ENCODE results near the gene TUBGCP3.
"Not testable (repeated sequence)": the region's sequence is repeated elsewhere in the genome, so short reads cannot be mapped to it uniquely, and the experiment has no call there.

The TUBGCP3 gene

DNA sequence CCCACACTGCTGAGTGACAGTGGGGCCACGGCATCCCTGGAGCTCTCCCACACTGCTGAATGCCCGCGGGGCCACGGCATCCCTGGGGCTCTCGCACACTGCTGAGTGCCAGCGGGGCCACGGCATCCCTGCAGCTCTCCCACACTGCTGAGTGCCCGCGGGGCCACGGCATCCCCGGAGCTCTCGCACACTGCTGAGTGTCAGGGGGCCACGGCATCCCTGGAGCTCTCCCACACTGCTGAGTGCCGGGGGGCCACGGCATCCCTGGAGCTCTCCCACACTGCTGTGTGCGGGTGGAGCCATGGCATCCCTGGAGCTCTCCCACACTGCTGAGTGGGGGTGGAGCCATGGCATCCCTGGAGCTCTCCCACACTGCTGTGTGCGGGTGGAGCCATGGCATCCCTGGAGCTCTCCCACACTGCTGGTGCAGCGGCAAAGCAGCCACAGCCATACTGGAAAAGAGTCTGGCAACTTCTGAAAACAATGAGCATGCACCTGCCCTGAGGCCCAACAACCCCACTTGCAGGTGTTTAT, 8.6 kb downstream of the TUBGCP3 start:
- no peak for DNase-seq (ENCODE audit: low spot score)

- no peak for DNase-seq (ENCODE audit: low spot score)
Observed at GRCh38 chr13:112576768-112577167, 11.2 kb downstream of the TUBGCP3 start.

GRCh38 chr13:112576191-112576590, 11.8 kb downstream of the TUBGCP3 start:
- no peak for DNase-seq (ENCODE audit: low spot score)

GRCh38 chr13:112575675-112576074, 12.3 kb downstream of the TUBGCP3 start:
- no peak for DNase-seq (ENCODE audit: low spot score)

GRCh38 chr13:112574834-112575613, 12.9 kb downstream of the TUBGCP3 start:
- DNase-seq (ENCODE audit: low spot score): no peak

DNA sequence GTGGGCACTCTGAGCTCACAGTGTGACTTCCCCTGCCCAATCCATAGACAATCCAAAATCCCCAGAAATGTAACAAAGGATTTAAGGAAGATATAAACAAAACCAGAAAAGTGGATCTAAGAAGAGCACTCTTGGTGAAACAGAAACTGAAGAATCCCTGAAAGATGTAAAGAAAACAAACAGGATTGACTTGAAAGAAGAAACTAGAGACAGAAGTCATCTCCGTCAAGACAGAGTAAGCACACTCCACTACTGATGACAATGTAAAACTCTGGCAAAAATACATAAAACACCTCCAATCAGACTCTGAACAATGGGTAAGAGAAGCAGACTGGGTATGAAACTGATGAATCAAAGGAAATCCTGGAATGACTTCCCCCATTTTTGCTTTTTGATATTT, 13.5 kb downstream of the TUBGCP3 start:
- DNase-seq (ENCODE audit: low spot score): no peak

DNA sequence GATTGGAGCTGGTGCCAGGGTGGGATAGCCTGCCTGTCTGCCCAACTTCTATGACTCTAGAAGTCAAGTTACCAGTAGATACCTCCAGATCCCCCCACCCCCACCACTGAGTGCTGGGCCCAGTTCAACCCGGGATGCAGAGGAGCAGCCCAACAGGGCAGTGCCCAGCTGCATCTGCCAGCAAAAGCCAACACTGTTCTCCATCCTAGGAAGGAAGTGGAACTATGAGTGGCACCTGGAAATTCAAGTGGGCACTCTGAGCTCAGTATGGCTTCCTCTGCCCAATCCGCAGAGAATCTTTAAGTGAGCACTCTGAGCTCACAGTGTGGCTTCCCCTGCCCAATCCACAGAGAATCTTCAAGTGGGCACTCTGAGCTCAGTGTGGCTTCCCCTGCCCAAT, 14.2 kb downstream of the TUBGCP3 start:
- no peak for DNase-seq (ENCODE audit: low spot score)

GRCh38 chr13:112572366-112572765, 15.6 kb downstream of the TUBGCP3 start:
- no peak for DNase-seq (ENCODE audit: low spot score)

DNA sequence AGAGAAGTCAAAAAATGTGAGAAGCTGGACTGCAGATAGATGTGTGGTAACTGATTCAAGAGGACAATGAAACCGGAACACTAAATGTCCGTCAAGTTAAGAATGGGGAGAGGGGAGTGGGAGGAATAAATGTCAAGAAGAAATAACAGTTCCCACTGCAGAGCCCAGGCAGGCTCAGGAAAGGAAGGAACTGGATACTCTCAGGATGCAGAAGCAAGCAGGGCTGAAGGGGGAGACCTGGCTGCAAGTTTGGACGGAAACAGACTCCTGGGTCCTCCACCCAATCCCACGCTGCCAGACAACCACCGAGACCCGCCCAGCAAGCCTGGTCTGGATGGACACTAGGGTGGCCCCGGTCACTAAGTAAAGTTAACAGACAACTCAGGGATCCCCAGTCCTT, 18.1 kb downstream of the TUBGCP3 start:
- no peak for DNase-seq (ENCODE audit: low spot score)

GRCh38 chr13:112567161-112567862, 20.6 kb downstream of the TUBGCP3 start:
- no peak for DNase-seq (ENCODE audit: low spot score)

DNA sequence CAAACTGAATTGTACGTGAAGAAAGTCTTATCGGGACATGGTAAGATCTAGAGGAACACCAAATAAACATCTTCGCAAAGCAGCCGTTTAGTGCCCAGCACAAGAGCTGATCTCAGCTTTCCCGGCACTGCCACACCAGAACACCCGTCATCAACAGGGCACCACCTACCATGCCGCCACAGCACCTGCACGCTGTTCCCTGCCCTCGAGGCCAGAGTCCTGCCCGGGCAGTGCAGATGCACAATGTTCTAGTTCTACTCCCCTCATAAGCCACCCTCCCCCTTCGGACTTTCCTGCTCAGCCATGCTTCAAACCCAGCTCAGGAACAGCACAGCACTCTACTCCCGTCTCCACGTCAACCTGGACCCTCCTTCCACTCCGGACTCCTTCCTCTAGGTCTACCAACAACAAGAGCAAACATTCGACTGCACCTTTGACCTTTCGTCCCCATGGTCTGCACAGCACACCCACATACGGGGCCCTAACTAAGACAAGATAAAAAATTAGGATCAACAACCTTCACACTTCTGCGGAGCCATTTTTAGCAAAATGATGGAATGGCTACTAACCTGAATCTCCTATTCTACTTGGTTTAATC, 25.1 kb downstream of the TUBGCP3 start:
- DNase-seq (ENCODE audit: low spot score): no peak

DNA sequence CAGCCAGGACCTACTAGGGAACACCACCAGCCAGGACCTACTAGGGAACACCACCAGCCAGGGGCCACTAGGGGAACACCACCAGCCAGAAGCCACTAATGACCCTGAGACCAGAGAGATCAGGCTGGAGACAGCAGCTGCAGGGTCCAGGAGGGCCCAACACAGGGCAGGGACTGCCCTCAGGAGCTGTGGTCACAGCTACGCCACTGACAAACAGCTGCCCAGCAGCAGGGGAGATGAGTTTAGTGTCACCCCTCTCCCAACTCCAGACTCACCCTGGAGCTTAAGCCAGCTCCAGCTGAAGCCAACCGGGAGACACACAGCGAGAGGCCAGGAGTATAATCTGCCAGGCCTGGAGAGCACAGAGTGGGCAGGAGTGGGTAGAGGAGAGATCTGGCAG, 25.7 kb downstream of the TUBGCP3 start:
- DNase-seq (ENCODE audit: low spot score): no peak

DNA sequence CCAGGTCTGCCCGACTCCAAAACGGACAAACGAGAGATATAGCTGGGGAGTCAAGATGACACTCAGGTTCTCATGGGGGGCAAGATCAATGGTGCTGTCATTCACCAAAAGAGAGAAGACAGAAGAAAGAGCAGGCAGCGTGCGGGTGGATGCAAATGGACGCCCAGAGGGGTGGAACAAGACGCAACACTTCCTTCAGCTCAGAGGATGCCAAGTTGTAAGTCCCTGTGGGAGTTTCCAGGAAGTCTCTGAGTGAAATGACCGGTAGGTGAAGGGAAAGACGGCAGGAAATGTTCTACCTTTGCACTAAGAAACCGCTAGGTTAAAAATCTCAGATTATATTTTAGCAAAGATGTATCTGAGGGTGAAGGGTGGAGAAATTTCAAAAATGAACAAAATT, 26.5 kb downstream of the TUBGCP3 start:
- no peak for DNase-seq (ENCODE audit: low spot score)

DNA sequence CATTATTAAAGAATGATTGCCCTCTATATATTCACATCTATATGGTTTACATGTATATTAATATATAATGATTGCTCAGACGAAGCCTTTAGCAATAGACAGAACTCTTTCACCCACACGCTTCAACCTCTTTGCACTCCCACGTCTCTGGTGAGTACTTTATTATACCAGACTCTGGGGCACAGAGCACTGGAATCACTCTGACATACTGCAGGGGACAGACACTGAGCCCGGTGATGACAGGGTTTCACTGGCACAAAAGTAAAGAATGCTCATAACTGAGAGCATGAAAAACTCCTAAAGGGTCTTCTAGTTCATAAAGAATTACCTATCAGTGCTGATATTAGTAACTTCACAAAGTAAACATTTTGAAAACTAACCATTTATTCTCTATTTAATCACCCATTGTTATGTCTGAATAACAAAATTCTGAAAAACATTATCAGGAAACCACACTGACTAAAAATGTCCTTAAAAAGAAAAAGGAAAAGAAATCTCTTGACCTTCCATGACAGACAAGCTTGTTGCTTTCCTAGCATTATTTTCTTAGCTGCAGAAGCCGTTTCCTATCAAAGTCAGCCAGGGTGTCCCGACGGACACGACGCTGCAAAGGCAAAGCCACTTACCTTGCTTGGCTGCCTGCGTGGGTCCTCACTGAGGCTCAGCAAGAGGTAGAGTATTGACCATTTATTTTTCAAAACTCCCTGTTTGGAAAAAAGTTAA, 29.1 kb downstream of the TUBGCP3 start:
- no peak for DNase-seq (ENCODE audit: low spot score)

GRCh38 chr13:112556600-112556999, 31.4 kb downstream of the TUBGCP3 start:
- DNase-seq (ENCODE audit: low spot score): no peak

- no peak for DNase-seq (ENCODE audit: low spot score)
Observed at GRCh38 chr13:112554214-112554850, 33.6 kb downstream of the TUBGCP3 start.

DNA sequence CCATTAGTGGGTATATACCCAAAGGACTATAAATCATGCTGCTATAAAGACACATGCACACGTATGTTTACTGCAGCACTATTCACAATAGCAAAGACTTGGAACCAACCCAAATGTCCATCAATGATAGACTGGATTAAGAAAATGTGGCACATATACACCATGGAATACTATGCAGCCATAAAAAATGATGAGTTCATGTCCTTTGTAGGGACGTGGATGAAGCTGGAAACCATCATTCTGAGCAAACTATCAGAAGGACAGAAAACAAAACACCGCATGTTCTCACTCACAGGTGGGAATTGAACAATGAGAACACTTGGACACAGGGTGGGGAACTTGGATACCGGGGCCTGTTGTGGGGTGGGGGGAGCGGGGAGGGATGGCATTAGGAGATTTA, 39.0 kb downstream of the TUBGCP3 start:
- not testable (repeated sequence) for DNase-seq (ENCODE audit: low spot score)

GRCh38 chr13:112545856-112546255, 42.1 kb downstream of the TUBGCP3 start:
- no peak for DNase-seq (ENCODE audit: low spot score)

- no peak for DNase-seq (ENCODE audit: low spot score)
Observed at GRCh38 chr13:112532837-112533745, 54.9 kb downstream of the TUBGCP3 start.

- no peak for DNase-seq (ENCODE audit: low spot score)
Observed at GRCh38 chr13:112531263-112531794, 56.6 kb downstream of the TUBGCP3 start.
